NT2/D1 (cell line): ENCODE measurements around the gene OSBPL3.

Source experiments
- YY1 ChIP-seq: IDR thresholded peaks from 2 replicates; pipeline ENCODE4 v1.6.1; 2011; ENCODE audit not compliant: insufficient read length, insufficient read depth
- ZNF274 ChIP-seq: IDR thresholded peaks from 2 replicates; pipeline ENCODE4 v1.6.1; 2011; ENCODE audit warnings: mild to moderate bottlenecking, low read depth, low read length

DNA sequence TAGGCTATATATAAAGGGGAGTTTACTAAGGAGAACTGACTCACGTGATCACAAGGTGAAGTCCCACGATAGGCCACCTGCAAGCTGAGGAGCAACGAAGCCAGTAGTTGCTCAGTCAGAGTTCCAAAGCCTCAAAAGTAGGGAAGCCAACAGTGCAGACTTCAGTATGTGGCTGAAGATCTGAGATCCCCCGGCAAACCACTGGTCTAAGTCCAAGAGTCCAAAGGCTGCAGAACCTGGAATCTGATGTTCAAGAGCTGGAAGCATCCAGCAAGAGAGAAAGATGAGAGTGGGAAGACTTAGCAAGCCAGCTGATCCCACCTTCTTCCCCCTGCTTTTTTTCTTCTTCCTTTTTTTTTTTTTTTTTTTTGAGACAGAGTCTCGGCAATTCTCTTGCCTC lies 195.7 kb downstream of the OSBPL3 start:
- TF ChIP-seq ZNF274 (no peak), YY1 (no peak)
